Measurements from ENCODE around the gene TXLNG.

- TF ChIP-seq CTCF (IDR thresholded peaks at IDR 0.05; ENCODE audit: low read depth, low read length) (no peak), EZH2phosphoT487 (IDR thresholded peaks at IDR 0.05; ENCODE audit: low read depth) (no peak)
Measured at GRCh38 chrX:16807548-16807947, 21.3 kb downstream of the TXLNG start.
